Lower lobe of right lung (tissue), 2 donors: ENCODE measurements around the gene DNM2. TPM values are rescaled to one million over a fixed set of nuclear protein-coding genes. Genes with fewer than 3 reads are reported as not detected.

ENCODE experiments used
- ATAC-seq, 2 donors: fragments of 200-7000 bp; cut with Tn5 transposase; one replicate each; pipeline ENCODE4 v1.9.1; 2020 to 2022; ENCODE audit warnings: mild to moderate bottlenecking in 2 of 2, moderate library complexity in 2 of 2
- DNase-seq: peaks from one replicate; pipeline ENCODE4 v3.0.0-alpha.2; 2020
- H3K27ac ChIP-seq: fragments of 200-600 bp; one replicate; pipeline ENCODE4 v1.8.0; 2022
- H3K27me3 ChIP-seq: fragments of 200-600 bp; one replicate; pipeline ENCODE4 v1.8.0; 2022; ENCODE audit warnings: low read depth
- H3K36me3 ChIP-seq: fragments of 200-600 bp; one replicate; pipeline ENCODE4 v1.8.0; 2022; ENCODE audit warnings: mild to moderate bottlenecking
- H3K4me1 ChIP-seq: fragments of 200-600 bp; one replicate; pipeline ENCODE4 v1.8.0; 2022
- H3K4me3 ChIP-seq: fragments of 200-600 bp; one replicate; pipeline ENCODE4 v1.8.0; 2022; ENCODE audit warnings: mild to moderate bottlenecking
- H3K9me3 ChIP-seq: fragments of 200-600 bp; one replicate; pipeline ENCODE4 v1.8.0; 2022
- intact Hi-C: fragments of 100-400 bp; cut with DNase I; formaldehyde crosslinking; loops from one replicate; pipeline ENCODE4 v1.11.0; 2022
- total RNA-seq: library from RNA; stranded (reverse); fragmentation: NEBNext Ultra II Directional; extraction: Animal tissue kit (Norgen Biotek cat#: 25700); gene quantifications from one replicate; pipeline ENCODE4 v1.2.1, GENCODE V29; 2021
- TF ChIP-seq, protein P1 (sequence below): fragments of 200-600 bp; IDR thresholded peaks from one replicate; pipeline ENCODE4 v1.8.0; 2022; ENCODE audit warnings: antibody characterized with exemption, mild to moderate bottlenecking
- donor health status: DM: no; HTN: yes; CAD: no; lungs with severe emphysema.

DNM2 gene
- total RNA-seq, 1 donor from 2014 or later, result 282 TPM

DNA sequence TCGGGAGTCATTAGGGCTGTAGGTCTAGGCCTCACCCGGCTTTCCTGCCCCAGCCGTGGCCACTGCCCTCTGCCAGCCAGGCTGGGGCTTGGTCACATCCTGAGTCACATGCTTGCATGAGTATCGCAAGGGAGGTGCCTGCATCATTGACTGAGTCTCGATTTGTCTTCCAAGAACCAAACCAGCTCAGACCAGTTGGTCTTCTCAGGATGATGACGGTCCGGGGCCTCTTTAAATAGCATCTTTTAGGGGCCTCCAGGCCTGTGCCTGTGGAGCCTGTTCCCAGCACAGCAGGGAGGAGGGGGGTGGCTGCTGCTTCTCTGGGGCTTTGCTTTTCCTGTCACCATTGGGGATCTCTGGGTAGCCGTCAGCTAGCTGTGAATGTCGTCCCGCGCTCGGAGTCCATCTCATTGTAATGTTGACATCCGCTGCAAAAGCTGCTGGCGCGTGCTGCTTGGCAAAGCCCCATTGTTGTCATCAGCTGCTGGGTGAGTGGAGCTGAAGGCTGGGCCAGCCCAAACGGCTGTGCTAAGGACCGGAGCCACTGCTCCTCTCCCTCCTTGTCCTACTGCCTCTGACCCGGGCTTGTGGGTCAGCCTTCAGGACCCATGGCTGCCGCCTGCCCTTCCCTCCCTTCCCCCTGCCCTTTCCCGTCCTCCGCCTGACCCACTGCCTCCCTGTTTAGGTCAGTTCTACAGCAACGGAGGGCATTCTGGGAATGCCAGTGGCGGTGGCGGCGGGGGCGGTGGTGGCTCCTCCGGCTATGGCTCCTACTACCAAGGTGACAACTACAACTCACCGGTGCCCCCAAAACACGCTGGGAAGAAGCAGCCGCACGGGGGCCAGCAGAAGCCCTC lies 31.0 kb upstream of the DNM2 start:
- no peaks in the 10 kb centered on the region for H3K9me3 ChIP-seq
- peaks cover 100% of the 10 kb centered on the region for H3K36me3 ChIP-seq
- H3K27me3 ChIP-seq, result no peaks in the 10 kb centered on the region
- no peak overlapping the region for H3K4me3 ChIP-seq
- TF ChIP-seq, protein P1, sequence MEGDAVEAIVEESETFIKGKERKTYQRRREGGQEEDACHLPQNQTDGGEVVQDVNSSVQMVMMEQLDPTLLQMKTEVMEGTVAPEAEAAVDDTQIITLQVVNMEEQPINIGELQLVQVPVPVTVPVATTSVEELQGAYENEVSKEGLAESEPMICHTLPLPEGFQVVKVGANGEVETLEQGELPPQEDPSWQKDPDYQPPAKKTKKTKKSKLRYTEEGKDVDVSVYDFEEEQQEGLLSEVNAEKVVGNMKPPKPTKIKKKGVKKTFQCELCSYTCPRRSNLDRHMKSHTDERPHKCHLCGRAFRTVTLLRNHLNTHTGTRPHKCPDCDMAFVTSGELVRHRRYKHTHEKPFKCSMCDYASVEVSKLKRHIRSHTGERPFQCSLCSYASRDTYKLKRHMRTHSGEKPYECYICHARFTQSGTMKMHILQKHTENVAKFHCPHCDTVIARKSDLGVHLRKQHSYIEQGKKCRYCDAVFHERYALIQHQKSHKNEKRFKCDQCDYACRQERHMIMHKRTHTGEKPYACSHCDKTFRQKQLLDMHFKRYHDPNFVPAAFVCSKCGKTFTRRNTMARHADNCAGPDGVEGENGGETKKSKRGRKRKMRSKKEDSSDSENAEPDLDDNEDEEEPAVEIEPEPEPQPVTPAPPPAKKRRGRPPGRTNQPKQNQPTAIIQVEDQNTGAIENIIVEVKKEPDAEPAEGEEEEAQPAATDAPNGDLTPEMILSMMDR, result no peak
- DNase-seq, result no peak
- H3K4me1 ChIP-seq, result no peaks in the 10 kb centered on the region
- no peak overlapping the region for H3K27ac ChIP-seq
- intact Hi-C loops, result no loop called here
- no peak for ATAC-seq

DNA sequence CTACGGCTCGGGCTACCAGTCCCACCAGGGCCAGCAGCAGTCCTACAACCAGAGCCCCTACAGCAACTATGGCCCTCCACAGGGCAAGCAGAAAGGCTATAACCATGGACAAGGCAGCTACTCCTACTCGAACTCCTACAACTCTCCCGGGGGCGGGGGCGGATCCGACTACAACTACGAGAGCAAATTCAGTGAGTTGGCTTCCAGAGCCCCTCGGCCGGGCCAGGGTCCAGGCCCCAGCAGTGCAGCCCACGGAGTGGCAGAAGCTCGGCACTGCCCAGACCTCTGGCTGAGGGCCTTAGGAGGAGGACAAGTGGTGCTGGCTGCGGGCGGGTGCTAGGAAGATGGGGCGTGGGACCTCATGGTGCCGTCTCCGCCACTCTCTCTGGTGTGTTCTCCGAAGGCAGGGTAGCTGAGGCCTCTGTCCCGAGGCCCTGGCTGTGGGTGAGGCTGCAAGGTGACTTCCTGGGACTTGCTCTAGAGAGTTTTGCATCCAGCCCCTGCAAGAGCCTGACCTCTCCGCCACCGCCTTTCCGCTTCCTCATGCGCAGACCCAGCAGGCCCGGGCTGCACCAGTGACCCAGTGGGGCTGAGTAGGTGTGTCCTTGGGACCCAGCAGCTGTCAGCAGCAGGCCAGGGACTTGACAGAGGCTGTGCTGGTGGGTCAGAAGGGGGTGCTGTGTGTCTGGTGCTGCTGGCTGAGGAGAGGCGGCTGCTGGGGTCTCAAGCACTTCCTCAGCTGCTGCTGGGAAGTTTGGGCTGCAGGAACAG lies 30.2 kb upstream of the DNM2 start:
- peaks cover 100% of the 10 kb centered on the region for H3K36me3 ChIP-seq
- no peaks in the 10 kb centered on the region for H3K9me3 ChIP-seq
- ATAC-seq, result no peak

GRCh38 chr19:10688545-10689280 lies 29.2 kb upstream of the DNM2 start:
- TF ChIP-seq, protein P1, result no peak

More for the DNA sequence above, 30.2 kb upstream of the DNM2 start:
- Histone ChIP-seq H3K4me1 (no peaks in the 10 kb centered on the region), H3K27me3 (no peaks in the 10 kb centered on the region), H3K27ac (no peak overlapping the region), H3K4me3 (no peak overlapping the region)
- intact Hi-C loops, result no loop called here
- TF ChIP-seq, protein P1, result no peak
- no peak for DNase-seq

GRCh38 chr19:10690341-10690781 lies 27.5 kb upstream of the DNM2 start:
- no peak for DNase-seq
- no peak overlapping the region for H3K27ac ChIP-seq
- no peak for ATAC-seq
- H3K4me3 ChIP-seq, result no peak overlapping the region
- H3K27me3 ChIP-seq, result no peaks in the 10 kb centered on the region
- no peaks in the 10 kb centered on the region for H3K9me3 ChIP-seq
- TF ChIP-seq, protein P1, result no peak
- peaks cover 73% of the 10 kb centered on the region for H3K36me3 ChIP-seq
- peaks cover 6% of the 10 kb centered on the region for H3K4me1 ChIP-seq
- intact Hi-C loops, result no loop called here

More at GRCh38 chr19:10688545-10689280, 29.2 kb upstream of the DNM2 start:
- H3K27me3 ChIP-seq, result no peaks in the 10 kb centered on the region
- intact Hi-C loops, result no loop called here
- H3K4me3 ChIP-seq, result no peak overlapping the region
- H3K4me1 ChIP-seq, result no peaks in the 10 kb centered on the region
- no peak overlapping the region for H3K27ac ChIP-seq
- peaks cover 90% of the 10 kb centered on the region for H3K36me3 ChIP-seq
- no peaks in the 10 kb centered on the region for H3K9me3 ChIP-seq
- ATAC-seq (no peak), DNase-seq (no peak)

DNA sequence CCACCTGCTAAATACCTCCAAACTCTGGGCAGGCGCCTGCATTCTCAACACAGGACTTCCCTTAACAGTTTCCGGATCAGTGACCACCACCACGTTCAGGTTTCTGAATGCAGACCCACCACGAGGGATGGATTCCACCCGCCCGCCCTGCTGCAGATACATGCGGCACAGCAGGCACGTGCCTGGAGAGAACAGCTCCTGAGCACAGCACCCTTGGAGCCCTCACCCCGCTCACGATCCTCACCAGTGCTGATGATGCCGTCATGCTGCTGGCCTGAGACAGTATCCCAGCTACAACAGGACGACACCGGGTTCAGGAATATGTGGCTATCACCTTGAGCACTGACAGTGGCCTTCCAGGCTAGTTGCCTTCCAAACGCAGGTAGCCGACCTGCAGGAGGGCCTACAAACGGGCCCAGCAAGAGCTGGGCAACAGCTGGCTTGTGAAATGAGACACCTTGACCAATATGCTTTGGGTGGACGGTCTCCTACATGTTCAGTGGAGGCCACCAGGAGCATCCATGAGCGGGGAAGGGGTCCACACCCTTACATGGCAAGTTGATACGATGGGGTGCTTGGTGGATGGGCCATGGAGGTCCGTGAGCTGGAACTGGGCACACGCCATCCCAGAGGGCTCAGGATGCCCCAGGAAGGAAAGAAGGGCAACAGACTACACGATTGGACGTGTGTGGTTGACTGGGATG lies 26.5 kb upstream of the DNM2 start:
- Histone ChIP-seq H3K27ac (no peak overlapping the region), H3K36me3 (peaks cover 64% of the 10 kb centered on the region), H3K4me1 (peaks cover 16% of the 10 kb centered on the region), H3K9me3 (no peaks in the 10 kb centered on the region), H3K27me3 (no peaks in the 10 kb centered on the region), H3K4me3 (no peak overlapping the region)
- TF ChIP-seq, protein P1, result no peak
- intact Hi-C loops, result no loop called here
- DNase-seq (no peak), ATAC-seq (no peak)
